Measurements from ENCODE around the gene ERC2.

- TF ChIP-seq POLR2A (IDR thresholded peaks at IDR 0.05) (no peak), CTCF (IDR thresholded peaks at IDR 0.05) (no peak), POLR2AphosphoS5 (IDR thresholded peaks at IDR 0.05) (no peak)
Observed at GRCh38 chr3:56275120-56275519, 193.1 kb downstream of the ERC2 start.

Data from breast epithelium (tissue), 3 donors.